H1 (cell line): Measurements from ENCODE around the gene KLHL30. TPM values are rescaled to one million over a fixed set of nuclear protein-coding genes. Genes with fewer than 3 reads are reported as not detected.

Experiments
- CTCF ChIA-PET: fragments of 300-600 bp; sonication (Branson Sonifier 250); formaldehyde crosslinking; loops from one replicate; lab custom pipeline; 2021; ENCODE audit not compliant: partially characterized antibody; lab: Charles Lee
- POLR2A ChIA-PET: fragments of 300-600 bp; sonication (Branson Sonifier 250); formaldehyde crosslinking; loops from one replicate; lab custom pipeline; 2021; ENCODE audit warnings: inconsistent platforms; ENCODE audit not compliant: partially characterized antibody; lab: Charles Lee
- DNase-seq, 2 experiments: peaks; one replicate each; pipeline versions ENCODE4 v3.0.0 to v3.0.0-alpha.2; 2010 to 2022; ENCODE audit warnings: low spot score in 2 of 2, low read depth in 1 of 2, mixed read lengths in 1 of 2
- FAIRE-seq: peaks from 2 replicates; lab custom pipeline; 2011; peaks lifted over from hg19 to GRCh38; lab: Jason Lieb, UNC
- H2AFZ ChIP-seq: 2 replicates; pipeline ENCODE4 v1.8.1; 2012; ENCODE audit warnings: low read length, inconsistent platforms
- H2AK5ac ChIP-seq: 2 replicates; pipeline ENCODE4 v1.6.1; 2013; ENCODE audit warnings: low read depth, low read length
- H2BK120ac ChIP-seq: replicated peaks from 2 replicates; pipeline ENCODE3; 2013; ENCODE audit warnings: low read depth, low read length, inconsistent platforms
- H2BK12ac ChIP-seq: 2 replicates; pipeline ENCODE4 v1.6.1; 2013; ENCODE audit warnings: low read depth, low read length
- H2BK15ac ChIP-seq: 2 replicates; pipeline ENCODE4 v1.6.1; 2013; ENCODE audit warnings: low read length
- H2BK20ac ChIP-seq: 2 replicates; pipeline ENCODE4 v1.6.1; 2013; ENCODE audit warnings: low read length
- H2BK5ac ChIP-seq: 2 replicates; pipeline ENCODE4 v1.6.1; 2013; ENCODE audit warnings: low read depth, low read length
- H3K14ac ChIP-seq: 2 replicates; pipeline ENCODE4 v1.6.1; 2013; ENCODE audit warnings: inconsistent platforms; ENCODE audit not compliant: insufficient read length
- H3K18ac ChIP-seq: 2 replicates; pipeline ENCODE4 v1.6.1; 2013; ENCODE audit warnings: low read length; ENCODE audit errors: extremely low read depth
- H3K23ac ChIP-seq: 2 replicates; pipeline ENCODE4 v1.6.1; 2013; ENCODE audit warnings: inconsistent platforms; ENCODE audit not compliant: insufficient read length
- H3K23me2 ChIP-seq: 2 replicates; pipeline ENCODE4 v1.6.1; 2013; ENCODE audit warnings: low read depth, low read length
- H3K27ac ChIP-seq: 2 replicates; pipeline ENCODE4 v1.6.1; 2011; ENCODE audit warnings: low read depth, low read length, inconsistent platforms
- H3K27me3 ChIP-seq, 4 experiments: replicated peaks in 1 of 4; 1 replicate in 1 of 4; 2 replicates in 3 of 4; pipeline versions ENCODE4 v1.6.1 to v1.8.1; 2011 to 2013; ENCODE audit warnings: low read length in 3 of 4, mild to moderate bottlenecking in 3 of 4, inconsistent platforms in 2 of 4, mixed read lengths in 2 of 4, moderate library complexity in 1 of 4; ENCODE audit not compliant: control insufficient read depth in 3 of 4, insufficient read depth in 3 of 4; ENCODE audit errors: extremely low read depth in 1 of 4
- H3K36me3 ChIP-seq, 4 experiments: 2 replicates each; pipeline versions ENCODE4 v1.6.1 to v1.8.1; 2011 to 2013; ENCODE audit warnings: mild to moderate bottlenecking in 4 of 4, low read length in 3 of 4, moderate library complexity in 2 of 4, control low read depth in 1 of 4, inconsistent platforms in 1 of 4; ENCODE audit not compliant: insufficient read depth in 4 of 4, control insufficient read depth in 2 of 4
- H3K4ac ChIP-seq: replicated peaks from 2 replicates; pipeline ENCODE3; 2013; ENCODE audit warnings: low read length, low read depth, mixed read lengths, inconsistent platforms; ENCODE audit not compliant: insufficient read length
- H3K4me1 ChIP-seq, 4 experiments: replicated peaks in 1 of 4; 1 replicate in 1 of 4; 2 replicates in 3 of 4; pipeline versions ENCODE4 v1.6.1 to v1.8.1; 2011 to 2013; ENCODE audit warnings: low read length in 3 of 4, inconsistent platforms in 2 of 4, mixed read lengths in 1 of 4; ENCODE audit not compliant: insufficient read depth in 4 of 4, control insufficient read depth in 3 of 4
- H3K4me2 ChIP-seq, 2 experiments: 2 replicates each; pipeline versions ENCODE4 v1.6.1 to v1.8.1; 2011 to 2013; ENCODE audit warnings: low read depth in 2 of 2, low read length in 2 of 2, control low read depth in 1 of 2, inconsistent platforms in 1 of 2, mild to moderate bottlenecking in 1 of 2; ENCODE audit not compliant: insufficient read depth in 1 of 2
- H3K4me3 ChIP-seq, 4 experiments: fragments of 200-600, 300-600 bp in 1 of 4; sonication (generic), shearing (Covaris generic), sonication (Bioruptor Twin) in 1 of 4; 2 replicates each; pipeline versions ENCODE4 v1.5.1 to v1.8.1; 2011 to 2016; ENCODE audit warnings: low read length in 4 of 4, low read depth in 3 of 4, control low read depth in 2 of 4, inconsistent platforms in 2 of 4, mild to moderate bottlenecking in 2 of 4, mixed read lengths in 1 of 4, moderate library complexity in 1 of 4; ENCODE audit not compliant: insufficient read depth in 2 of 4; ENCODE audit errors: extremely low read depth in 1 of 4
- H3K56ac ChIP-seq: replicated peaks from 2 replicates; pipeline ENCODE3; 2013; ENCODE audit warnings: low read depth, mild to moderate bottlenecking, mixed read lengths, low read length, inconsistent platforms; ENCODE audit not compliant: insufficient read length
- H3K79me1 ChIP-seq: 2 replicates; pipeline ENCODE4 v1.6.1; 2013; ENCODE audit warnings: low read depth, low read length, control low read depth
- H3K79me2 ChIP-seq, 2 experiments: 2 replicates each; pipeline versions ENCODE4 v1.6.1 to v1.8.1; 2012 to 2013; ENCODE audit warnings: low read length in 2 of 2, mild to moderate bottlenecking in 2 of 2, inconsistent platforms in 1 of 2; ENCODE audit not compliant: insufficient read depth in 2 of 2, control insufficient read depth in 1 of 2
- H3K9ac ChIP-seq, 4 experiments: replicated peaks in 1 of 4; 1 replicate in 1 of 4; 2 replicates in 3 of 4; pipeline versions ENCODE4 v1.6.1 to v1.8.1; 2011 to 2013; ENCODE audit warnings: low read depth in 3 of 4, low read length in 3 of 4, control low read depth in 2 of 4, mild to moderate bottlenecking in 2 of 4, moderate library complexity in 2 of 4, inconsistent platforms in 1 of 4; ENCODE audit errors: extremely low read depth in 1 of 4
- H3K9me3 ChIP-seq, 2 experiments: 2 replicates each; pipeline versions ENCODE4 v1.6.1 to v1.8.1; 2012 to 2013; ENCODE audit warnings: mild to moderate bottlenecking in 2 of 2, moderate library complexity in 2 of 2, control low read depth in 1 of 2, inconsistent platforms in 1 of 2, low read depth in 1 of 2, low read length in 1 of 2, mixed read lengths in 1 of 2; ENCODE audit not compliant: insufficient read depth in 2 of 2
- H4K20me1 ChIP-seq, 2 experiments: replicated peaks in 1 of 2; 2 replicates each; pipeline versions ENCODE3 to v1.8.1; 2011 to 2013; ENCODE audit warnings: inconsistent platforms in 2 of 2, low read length in 2 of 2, mild to moderate bottlenecking in 1 of 2; ENCODE audit not compliant: insufficient read depth in 2 of 2, control insufficient read depth in 1 of 2
- H4K5ac ChIP-seq: 2 replicates; pipeline ENCODE4 v1.6.1; 2013; ENCODE audit warnings: low read length, low read depth, mixed read lengths, inconsistent platforms; ENCODE audit not compliant: insufficient read length
- H4K8ac ChIP-seq: 2 replicates; pipeline ENCODE4 v1.8.0; 2013; ENCODE audit warnings: mild to moderate bottlenecking, moderate library complexity, low read length, inconsistent platforms; ENCODE audit not compliant: insufficient read depth; ENCODE audit errors: extremely low read depth
- H4K91ac ChIP-seq: replicated peaks from 2 replicates; pipeline ENCODE3; 2013; ENCODE audit warnings: low read length, mixed read lengths, inconsistent platforms; ENCODE audit not compliant: insufficient read length
- ASH2L ChIP-seq: fragments of 200-600, 300-600 bp; sonication (generic); IDR thresholded peaks from one replicate; pipeline ENCODE4 v1.7.1; 2017; ENCODE audit warnings: low read length
- BACH1 ChIP-seq: IDR thresholded peaks from 2 replicates; pipeline ENCODE4 v1.6.1; 2012; ENCODE audit warnings: low read length, improper control_type of control experiment
- CTBP2 ChIP-seq: IDR thresholded peaks from 2 replicates; pipeline ENCODE4 v1.7.0; 2011; ENCODE audit warnings: borderline replicate concordance, mild to moderate bottlenecking, moderate library complexity, mixed read lengths, low read length; ENCODE audit not compliant: insufficient read depth, insufficient read length
- EZH2 ChIP-seq: fragments of 200-600 bp; sonication (generic); IDR thresholded peaks from 2 replicates; pipeline ENCODE4 v1.7.1; 2012; ENCODE audit warnings: low read depth, mild to moderate bottlenecking, moderate library complexity, low read length, inconsistent platforms; ENCODE audit not compliant: severe bottlenecking
- HDAC6 ChIP-seq: IDR thresholded peaks from one replicate; pipeline ENCODE4 v1.7.1; 2012; ENCODE audit warnings: low read depth, mild to moderate bottlenecking, inconsistent platforms, low read length, moderate library complexity
- NANOG ChIP-seq: IDR thresholded peaks from 2 replicates; pipeline ENCODE4 v1.6.1; 2011; ENCODE audit warnings: low read length, low read depth, mild to moderate bottlenecking, inconsistent platforms; ENCODE audit not compliant: insufficient read depth, poor library complexity, severe bottlenecking
- PHF8 ChIP-seq: fragments of 200-600 bp; sonication (generic); conservative IDR thresholded peaks from 2 replicates; pipeline ENCODE4 v1.7.1; 2012; ENCODE audit warnings: low read depth, mild to moderate bottlenecking, inconsistent platforms, low read length, moderate library complexity
- POLR2AphosphoS5 ChIP-seq: IDR thresholded peaks from 2 replicates; pipeline ENCODE4 v1.6.1; 2011; ENCODE audit warnings: low read depth, low read length
- POU5F1 ChIP-seq: IDR thresholded peaks from 2 replicates; pipeline ENCODE4 v1.6.1; 2011; ENCODE audit warnings: low read depth, mild to moderate bottlenecking, low read length, moderate library complexity
- SIX5 ChIP-seq: IDR thresholded peaks from 2 replicates; pipeline ENCODE4 v1.6.1; 2011; ENCODE audit warnings: mild to moderate bottlenecking, low read depth, low read length
- SRF ChIP-seq: IDR thresholded peaks from 2 replicates; pipeline ENCODE4 v1.6.1; 2011; ENCODE audit warnings: mild to moderate bottlenecking, low read depth, low read length, moderate library complexity
- TAF1 ChIP-seq: IDR thresholded peaks from 2 replicates; pipeline ENCODE4 v1.6.1; 2011; ENCODE audit warnings: mild to moderate bottlenecking, low read depth, low read length
- YY1 ChIP-seq: IDR thresholded peaks from 2 replicates; pipeline ENCODE4 v1.6.1; 2011; ENCODE audit warnings: low read depth, mild to moderate bottlenecking, low read length
- ZNF274 ChIP-seq: IDR thresholded peaks from 2 replicates; pipeline ENCODE4 v1.7.0; 2012; ENCODE audit warnings: low read length, borderline replicate concordance; ENCODE audit errors: extremely low read depth
- whole genome bisulfite sequencing, 2 experiments: shearing (Covaris generic) in 1 of 2; methylation state at CpG; one replicate each; pipeline versions ENCODE4 v1.1.6 to v1.1.7; 2013 to 2015; ENCODE audit warnings: low lambda C conversion rate in 2 of 2, mixed read lengths in 2 of 2, inconsistent platforms in 1 of 2, low coverage in 1 of 2, missing lambda C conversion rate in 1 of 2; ENCODE audit not compliant: insufficient replicate concordance in 2 of 2, insufficient coverage in 1 of 2, insufficient read length in 1 of 2; ENCODE audit errors: extremely low coverage in 1 of 2, missing lambda C conversion rate in 1 of 2; 5-methylcytosine and 5-hydroxymethylcytosine counted together
- polyA plus RNA-seq, 7 experiments: library from polyadenylated mRNA; depleted of rRNA in 3 of 7; stranded (reverse) in 5 of 7; unstranded in 2 of 7; fragments of >200 nt in 5 of 7; fragments of 200-250 nt in 2 of 7; gene quantifications; 1 replicate in 5 of 7; 2 replicates in 1 of 7; 4 replicates in 1 of 7; pipeline versions ENCODE4 v1.2.1 to v1.2.3, GENCODE V29; 2011 to 2013; ENCODE audit warnings: missing spikeins in 2 of 7, mixed read lengths in 2 of 7
- total RNA-seq: library from RNA; stranded (reverse); fragmentation: NEBNext Ultra II Directional; extraction: Animal tissue kit (Norgen Biotek cat#: 25700); gene quantifications from 2 replicates; pipeline ENCODE4 v1.2.1, GENCODE V29; 2021

Gene KLHL30
- total and polyA plus RNA-seq, 2 of the 8 experiments (the other 6 are each of a cell fraction or from before 2014, with no cell fraction given): not detected

DNA sequence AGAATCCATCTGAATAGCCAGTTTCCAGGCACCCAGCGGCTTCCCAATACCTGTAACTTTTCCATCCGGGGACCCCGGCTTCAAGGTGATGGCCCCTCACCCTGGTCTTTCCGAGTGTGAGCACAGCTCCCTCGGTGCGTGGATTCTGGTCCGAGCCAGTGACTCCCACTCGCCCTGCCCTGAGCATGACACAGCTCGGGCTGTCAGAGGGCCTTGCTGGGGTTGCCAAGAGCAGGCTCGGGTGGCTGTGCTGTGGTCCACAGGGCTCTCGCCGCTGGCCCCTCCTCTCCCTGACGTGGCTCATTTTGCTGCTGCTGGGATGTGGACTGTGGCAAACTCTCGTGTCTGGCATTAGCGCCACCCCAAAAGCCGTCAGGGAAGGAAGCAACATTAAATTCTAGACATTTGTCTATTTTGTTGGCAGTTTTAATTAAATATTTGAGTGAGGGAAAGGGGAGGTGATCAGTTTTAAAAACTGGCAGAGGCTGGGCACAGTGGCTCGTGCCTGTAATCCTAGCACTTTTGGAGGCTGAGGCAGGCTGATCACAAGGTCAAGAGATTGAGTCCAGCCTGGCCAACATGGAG lies 43.9 kb upstream of the KLHL30 start:
- Histone ChIP-seq H3K27ac (no peak overlapping the region), H2BK120ac (no peak overlapping the region), H4K91ac (no peak overlapping the region), H3K9ac (no peak overlapping the region), H2BK15ac (no peak overlapping the region), H3K79me2 (no peaks in the 10 kb centered on the region), H2BK5ac (no peak overlapping the region), H3K27me3 (no peaks in the 10 kb centered on the region), H3K4me2 (no peak overlapping the region), H2AFZ (no peak overlapping the region), H2BK20ac (no peak overlapping the region), H3K4me3 (no peak overlapping the region), H3K4me1 (peaks cover 0 to 18% (median 12%) of the 10 kb centered on the region in 4 experiments; a peak in 6 of 7 replicates), H2BK12ac (no peak overlapping the region), H3K9me3 (no peaks in the 10 kb centered on the region), H3K14ac (no peak overlapping the region), H3K23me2 (no peaks in the 10 kb centered on the region), H4K20me1 (peaks cover 2 to 4% of the 10 kb centered on the region in 2 experiments), H3K56ac (no peak overlapping the region), H4K8ac (no peak overlapping the region), H3K23ac (no peak overlapping the region), H4K5ac (no peak overlapping the region), H3K18ac (no peak overlapping the region), H2AK5ac (no peak overlapping the region), H3K36me3 (peaks cover 0 to 23% (median 8%) of the 10 kb centered on the region in 4 experiments; a peak in 5 of 8 replicates), H3K4ac (no peak overlapping the region), H3K79me1 (0 out of 2 replicates have a peak, but pooled peaks cover 2% of the 10 kb centered on the region)
- ChIA-PET POLR2A (interaction anchor here (1.3 to 4.3 kb wide), 5 partner anchors 9 to 36 kb away, joined by 3 to 17 read pairs (median 5); no protein-coding TSS in a partner anchor), CTCF (interaction anchor here (1.3 kb wide), 1 partner anchor 45 kb away, joined by 4 read pairs; the partner anchor contains the start of gene KLHL30)
- FAIRE-seq (no peak), DNase-seq (no peak)
- 90% methylated on average over 14 of the region's 17 CpGs; no CpG with 5 or more reads in 1 of the 2 experiments for WGBS, 2 experiments
- no peak for TF ChIP-seq TAF1
- TF ChIP-seq YY1: no peak
- no peak for TF ChIP-seq SIX5
- no peak for TF ChIP-seq ZNF274
- TF ChIP-seq BACH1: no peak
- no peak for TF ChIP-seq POLR2AphosphoS5
- no peak for TF ChIP-seq ASH2L
- TF ChIP-seq SRF: no peak
- TF ChIP-seq PHF8: no peak
- TF ChIP-seq HDAC6: no peak
- no peak for TF ChIP-seq NANOG
- no peak for TF ChIP-seq EZH2
- TF ChIP-seq CTBP2: no peak
- no peak for TF ChIP-seq POU5F1
